IPS-NIHi11 (cell line): ENCODE measurements around the gene PHF21A.
"Not testable (repeated sequence)": the region's sequence is repeated elsewhere in the genome, so short reads cannot be mapped to it uniquely, and the experiment has no call there.

Experiments
- DNase-seq: peaks from one replicate; pipeline ENCODE4 v3.0.0; 2012; ENCODE audit warnings: mixed read lengths, low spot score

PHF21A gene

GRCh38 chr11:45904309-45904915 lies 216.8 kb downstream of the PHF21A start:
- no peak for DNase-seq

GRCh38 chr11:45902452-45903380 lies 218.5 kb downstream of the PHF21A start:
- no peak for DNase-seq

- no peak for DNase-seq
Measured at GRCh38 chr11:45901626-45902025, 219.6 kb downstream of the PHF21A start.

- DNase-seq, result no peak
Measured at GRCh38 chr11:45900916-45901617, 220.2 kb downstream of the PHF21A start.

GRCh38 chr11:45900175-45900800 lies 221.0 kb downstream of the PHF21A start:
- not testable (repeated sequence) for DNase-seq

GRCh38 chr11:45899448-45900174 lies 221.6 kb downstream of the PHF21A start:
- peak; percentile 95 for DNase-seq

- DNase-seq, result no peak
Measured at GRCh38 chr11:45899086-45899447, 222.2 kb downstream of the PHF21A start.

- no peak for DNase-seq
Measured at GRCh38 chr11:45897556-45897955, 223.7 kb downstream of the PHF21A start.

- peak; percentile 79 for DNase-seq
Measured at GRCh38 chr11:45896422-45896984, 224.8 kb downstream of the PHF21A start.

GRCh38 chr11:45895553-45896259 lies 225.5 kb downstream of the PHF21A start:
- no peak for DNase-seq

GRCh38 chr11:45894555-45895247 lies 226.6 kb downstream of the PHF21A start:
- DNase-seq, result no peak

- DNase-seq, result no peak
Measured at GRCh38 chr11:45892856-45893255, 228.4 kb downstream of the PHF21A start.

- no peak for DNase-seq
Measured at GRCh38 chr11:45890886-45891550, 230.2 kb downstream of the PHF21A start.

GRCh38 chr11:45889966-45890365 lies 231.3 kb downstream of the PHF21A start:
- DNase-seq, result no peak

GRCh38 chr11:45889555-45889954 lies 231.7 kb downstream of the PHF21A start:
- DNase-seq, result no peak

- DNase-seq, result no peak
Measured at GRCh38 chr11:45887587-45887986, 233.7 kb downstream of the PHF21A start.

- DNase-seq, result no peak
Measured at GRCh38 chr11:45886816-45887520, 234.3 kb downstream of the PHF21A start.

- peak; percentile 75 for DNase-seq
Measured at GRCh38 chr11:45885921-45886721, 235.1 kb downstream of the PHF21A start.
